C4-2B (cell line): ENCODE results near the gene FMNL3.

Experiments
- ZFX ChIP-seq: fragments of 450-650 bp; IDR thresholded peaks from 2 replicates; pipeline ENCODE4 v1.6.1; 2017
- TF ChIP-seq, protein P1 (sequence below): fragments of 450-650 bp; conservative IDR thresholded peaks from 2 replicates; pipeline ENCODE4 v1.5.1; 2017; ENCODE audit warnings: mild to moderate bottlenecking

GRCh38 chr12:49627752-49628360, 79.3 kb downstream of the FMNL3 start:
- TF ChIP-seq, protein P1, sequence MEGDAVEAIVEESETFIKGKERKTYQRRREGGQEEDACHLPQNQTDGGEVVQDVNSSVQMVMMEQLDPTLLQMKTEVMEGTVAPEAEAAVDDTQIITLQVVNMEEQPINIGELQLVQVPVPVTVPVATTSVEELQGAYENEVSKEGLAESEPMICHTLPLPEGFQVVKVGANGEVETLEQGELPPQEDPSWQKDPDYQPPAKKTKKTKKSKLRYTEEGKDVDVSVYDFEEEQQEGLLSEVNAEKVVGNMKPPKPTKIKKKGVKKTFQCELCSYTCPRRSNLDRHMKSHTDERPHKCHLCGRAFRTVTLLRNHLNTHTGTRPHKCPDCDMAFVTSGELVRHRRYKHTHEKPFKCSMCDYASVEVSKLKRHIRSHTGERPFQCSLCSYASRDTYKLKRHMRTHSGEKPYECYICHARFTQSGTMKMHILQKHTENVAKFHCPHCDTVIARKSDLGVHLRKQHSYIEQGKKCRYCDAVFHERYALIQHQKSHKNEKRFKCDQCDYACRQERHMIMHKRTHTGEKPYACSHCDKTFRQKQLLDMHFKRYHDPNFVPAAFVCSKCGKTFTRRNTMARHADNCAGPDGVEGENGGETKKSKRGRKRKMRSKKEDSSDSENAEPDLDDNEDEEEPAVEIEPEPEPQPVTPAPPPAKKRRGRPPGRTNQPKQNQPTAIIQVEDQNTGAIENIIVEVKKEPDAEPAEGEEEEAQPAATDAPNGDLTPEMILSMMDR = no peak
- TF ChIP-seq ZFX = no peak
